ENCODE results near the gene OSTC.

The OSTC gene

DNA sequence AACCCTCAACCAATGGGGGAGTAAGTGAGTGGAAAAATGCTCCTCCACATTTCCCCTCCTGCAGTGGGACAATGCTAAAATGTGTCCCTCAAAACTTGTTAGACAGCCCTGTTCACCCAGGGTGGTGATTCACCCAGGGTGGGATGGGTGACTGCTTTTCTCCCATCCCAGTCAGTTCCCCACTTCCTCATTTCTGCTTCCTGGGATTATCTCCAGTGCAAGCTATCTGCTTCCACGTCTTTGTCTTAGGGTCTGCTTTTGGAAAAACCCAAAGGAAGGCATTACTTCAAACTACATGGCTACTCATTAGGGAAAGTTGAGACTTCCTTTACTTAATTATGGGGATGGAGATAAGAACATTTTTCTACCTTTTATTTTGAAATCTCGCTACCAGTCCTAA lies 67.0 kb downstream of the OSTC start:
- no peak for TF ChIP-seq EZH2phosphoT487 (IDR thresholded peaks at IDR 0.05; ENCODE audit: borderline replicate concordance)
- TF ChIP-seq, protein P1, sequence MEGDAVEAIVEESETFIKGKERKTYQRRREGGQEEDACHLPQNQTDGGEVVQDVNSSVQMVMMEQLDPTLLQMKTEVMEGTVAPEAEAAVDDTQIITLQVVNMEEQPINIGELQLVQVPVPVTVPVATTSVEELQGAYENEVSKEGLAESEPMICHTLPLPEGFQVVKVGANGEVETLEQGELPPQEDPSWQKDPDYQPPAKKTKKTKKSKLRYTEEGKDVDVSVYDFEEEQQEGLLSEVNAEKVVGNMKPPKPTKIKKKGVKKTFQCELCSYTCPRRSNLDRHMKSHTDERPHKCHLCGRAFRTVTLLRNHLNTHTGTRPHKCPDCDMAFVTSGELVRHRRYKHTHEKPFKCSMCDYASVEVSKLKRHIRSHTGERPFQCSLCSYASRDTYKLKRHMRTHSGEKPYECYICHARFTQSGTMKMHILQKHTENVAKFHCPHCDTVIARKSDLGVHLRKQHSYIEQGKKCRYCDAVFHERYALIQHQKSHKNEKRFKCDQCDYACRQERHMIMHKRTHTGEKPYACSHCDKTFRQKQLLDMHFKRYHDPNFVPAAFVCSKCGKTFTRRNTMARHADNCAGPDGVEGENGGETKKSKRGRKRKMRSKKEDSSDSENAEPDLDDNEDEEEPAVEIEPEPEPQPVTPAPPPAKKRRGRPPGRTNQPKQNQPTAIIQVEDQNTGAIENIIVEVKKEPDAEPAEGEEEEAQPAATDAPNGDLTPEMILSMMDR (conservative IDR thresholded peaks at IDR 0.05; ENCODE audit: low read length) = no peak
- H3K27me3 ChIP-seq (ENCODE audit: insufficient read depth, low read length, poor library complexity, severe bottlenecking) = peaks cover 11% of the 10 kb centered on the region
- H3K4me2 ChIP-seq (ENCODE audit: low read depth, low read length, poor library complexity, severe bottlenecking) = no peak overlapping the region
- H3F3A ChIP-seq (ENCODE audit: low read depth) = no peaks in the 10 kb centered on the region
- no peaks in the 10 kb centered on the region for H3K4me1 ChIP-seq (ENCODE audit: insufficient read depth, low read length, poor library complexity, severe bottlenecking)
- H3K36me3 ChIP-seq (ENCODE audit: insufficient read depth, low read length) = no peaks in the 10 kb centered on the region
- no peak overlapping the region for H3K4me3 ChIP-seq (ENCODE audit: low read length, poor library complexity, severe bottlenecking)
- no peaks in the 10 kb centered on the region for H4K20me1 ChIP-seq (ENCODE audit: insufficient read depth, low read length, poor library complexity, severe bottlenecking)
- no peaks in the 10 kb centered on the region for H3K9me2 ChIP-seq (replicated peaks; ENCODE audit: low read depth, low read length)
- no peaks in the 10 kb centered on the region for H3K79me2 ChIP-seq (ENCODE audit: insufficient read depth, low read length)
- no peaks in the 10 kb centered on the region for H3K9me3 ChIP-seq (ENCODE audit: insufficient read depth, low read depth, low read length)
- H3K9ac ChIP-seq (ENCODE audit: low read depth, low read length, poor library complexity, severe bottlenecking) = no peak overlapping the region
- no peak overlapping the region for H2AFZ ChIP-seq (ENCODE audit: low read length)

Measured in Loucy (cell line).